B cell (primary cell): ENCODE measurements around the gene SHMT2. TPM values are rescaled to one million over a fixed set of nuclear protein-coding genes. Genes with fewer than 3 reads are reported as not detected.

Source experiments
- ATAC-seq: fragments of 200-7000 bp; cut with Tn5 transposase; one replicate; pipeline ENCODE4 v1.10.0; 2021; ENCODE audit warnings: low read depth, mild to moderate bottlenecking, moderate number of reproducible peaks, moderate library complexity
- CTCF ChIA-PET: fragments of 350-600 bp; sonication (Branson Sonifier 250); formaldehyde crosslinking; loops from one replicate; lab custom pipeline; 2021; ENCODE audit warnings: antibody characterized with exemption, inconsistent platforms; lab: Charles Lee
- POLR2A ChIA-PET: fragments of 350-600 bp; sonication (Branson Sonifier 250); formaldehyde crosslinking; loops from one replicate; lab custom pipeline; 2021; ENCODE audit warnings: antibody characterized with exemption; lab: Charles Lee
- DNase-seq: peaks from one replicate; pipeline ENCODE4 v3.0.0; 2013
- H2AFZ ChIP-seq: 2 replicates; pipeline ENCODE4 v1.6.1; 2012; ENCODE audit warnings: mild to moderate bottlenecking, low read depth, low read length; ENCODE audit not compliant: insufficient read depth, poor library complexity, severe bottlenecking
- H3K27ac ChIP-seq, 2 donors: 1 replicate in 1 of 2; 2 replicates in 1 of 2; pipeline ENCODE4 v1.5.1; 2012 to 2013; ENCODE audit warnings: low read length in 2 of 2, mild to moderate bottlenecking in 2 of 2, moderate library complexity in 1 of 2
- H3K27me3 ChIP-seq, 4 experiments: fragments of 200-600 bp in 1 of 4; sonication (generic) in 1 of 4; replicated peaks in 1 of 4; 1 replicate in 2 of 4; 2 replicates in 2 of 4; pipeline versions ENCODE4 v1.6.1 to v1.7.0; 2013 to 2016; ENCODE audit warnings: low read length in 3 of 4, mild to moderate bottlenecking in 2 of 4, mixed read lengths in 1 of 4, moderate library complexity in 1 of 4; ENCODE audit not compliant: insufficient read depth in 4 of 4, control insufficient read depth in 3 of 4; ENCODE audit errors: control extremely low read depth in 1 of 4
- H3K36me3 ChIP-seq, 2 experiments: replicated peaks in 1 of 2; 1 replicate in 1 of 2; 2 replicates in 1 of 2; pipeline versions ENCODE4 v1.6.1 to v1.7.1; 2013; ENCODE audit warnings: low read length in 1 of 2; ENCODE audit not compliant: insufficient read depth in 2 of 2, control insufficient read depth in 1 of 2; ENCODE audit errors: control extremely low read depth in 1 of 2, extremely low read depth in 1 of 2
- H3K4me1 ChIP-seq, 2 donors: fragments of 200-600 bp in 1 of 2; sonication (generic) in 1 of 2; 1 replicate in 1 of 2; 2 replicates in 1 of 2; pipeline versions ENCODE4 v1.5.1 to v1.6.1; 2013 to 2017; ENCODE audit warnings: low read length in 2 of 2; ENCODE audit not compliant: control insufficient read depth in 2 of 2, insufficient read depth in 2 of 2
- H3K4me2 ChIP-seq: replicated peaks from 2 replicates; pipeline ENCODE3; 2012; ENCODE audit warnings: mild to moderate bottlenecking, low read depth, low read length; ENCODE audit not compliant: poor library complexity, severe bottlenecking
- H3K4me3 ChIP-seq, 5 experiments: fragments of 200-600 bp in 1 of 5; sonication (generic) in 1 of 5; 1 replicate in 3 of 5; 2 replicates in 2 of 5; pipeline versions ENCODE4 v1.5.1 to v1.7.0; 2011 to 2016; ENCODE audit warnings: low read length in 4 of 5, mild to moderate bottlenecking in 4 of 5, low read depth in 2 of 5, control low read depth in 1 of 5, moderate library complexity in 1 of 5; ENCODE audit not compliant: insufficient read depth in 1 of 5; ENCODE audit errors: control extremely low read depth in 1 of 5, extremely low read depth in 1 of 5
- H3K79me2 ChIP-seq: fragments of 200-600 bp; sonication (generic); one replicate; pipeline ENCODE4 v1.6.0; 2016; ENCODE audit warnings: low read length; ENCODE audit not compliant: control insufficient read depth, insufficient read depth
- H3K9ac ChIP-seq: fragments of 200-600 bp; sonication (generic); 2 replicates; pipeline ENCODE4 v1.6.1; 2017; ENCODE audit warnings: mild to moderate bottlenecking, low read length, moderate library complexity
- H3K9me3 ChIP-seq, 3 donors: one replicate each; pipeline versions ENCODE4 v1.6.1 to v1.7.1; 2013; ENCODE audit warnings: low read length in 2 of 3; ENCODE audit not compliant: control insufficient read depth in 2 of 3, insufficient read depth in 1 of 3; ENCODE audit errors: control extremely low read depth in 1 of 3
- H4K20me1 ChIP-seq: 2 replicates; pipeline ENCODE4 v1.6.0; 2012; ENCODE audit warnings: mild to moderate bottlenecking, low read length; ENCODE audit not compliant: insufficient read depth, control insufficient read depth, poor library complexity, severe bottlenecking
- H3K27ac Mint-ChIP-seq: one replicate; pipeline ENCODE4 v1.8.0; 2021; ENCODE audit warnings: mixed read lengths
- H3K27me3 Mint-ChIP-seq: one replicate; pipeline ENCODE4 v1.8.0; 2021; ENCODE audit warnings: mixed read lengths
- H3K4me1 Mint-ChIP-seq: one replicate; pipeline ENCODE4 v1.8.0; 2021; ENCODE audit warnings: mixed read lengths
- H3K4me3 Mint-ChIP-seq: one replicate; pipeline ENCODE4 v1.8.0; 2021; ENCODE audit warnings: mixed read lengths
- H3K9me3 Mint-ChIP-seq: one replicate; pipeline ENCODE4 v1.8.0; 2022; ENCODE audit warnings: mixed read lengths; ENCODE audit not compliant: insufficient read depth
- CTCF ChIP-seq: fragments of 200-600 bp; IDR thresholded peaks from one replicate; pipeline ENCODE4 v1.8.0; 2022; ENCODE audit warnings: antibody characterized with exemption, mild to moderate bottlenecking
- EZH2 ChIP-seq: IDR thresholded peaks from 2 replicates; pipeline ENCODE4 v1.6.1; 2012; ENCODE audit warnings: borderline replicate concordance, low read depth, mild to moderate bottlenecking, moderate library complexity, low read length; ENCODE audit not compliant: insufficient read depth, poor library complexity, severe bottlenecking
- WGBS: methylation state at CpG from one replicate; pipeline ENCODE4 v1.1.5; 2013; ENCODE audit warnings: missing lambda C conversion rate; ENCODE audit not compliant: insufficient coverage; 5-methylcytosine and 5-hydroxymethylcytosine counted together
- intact Hi-C: fragments of 100-400 bp; cut with micrococcal nuclease; formaldehyde crosslinking; loops from one replicate; pipeline ENCODE4 v1.10.0; 2022
- polyA plus RNA-seq: library from polyadenylated mRNA; depleted of rRNA; stranded (reverse); fragments of >200 nt; gene quantifications from 2 replicates; pipeline ENCODE4 v1.2.3, GENCODE V29; 2012
- total RNA-seq, 2 donors: library from RNA; stranded (reverse); fragments of 120-200 nt in 1 of 2; gene quantifications; 1 replicate in 1 of 2; 2 replicates in 1 of 2; pipeline versions ENCODE4 v1.2.3 to v1.2.4, GENCODE V29; 2013 to 2022

The SHMT2 gene
- total and polyA plus RNA-seq, 2 donors (not counting 1 experiment from before 2014, with no cell fraction given) = 166 to 236 TPM

- Histone ChIP-seq H2AFZ (no peak overlapping the region), H3K9ac (no peak overlapping the region), H3K9me3 (peaks cover 0 to 11% (median 0%) of the 10 kb centered on the region in 3 donors), H3K27ac (no peak overlapping the region), H3K4me3 (no peak overlapping the region), H3K27me3 (peaks cover 0 to 58% (median 23%) of the 10 kb centered on the region in 4 experiments), H4K20me1 (peaks cover 8% of the 10 kb centered on the region), H3K4me1 (peaks cover 49 to 53% of the 10 kb centered on the region in 2 donors), H3K36me3 (no peaks in the 10 kb centered on the region), H3K79me2 (no peaks in the 10 kb centered on the region), H3K4me2 (peak overlapping the region; percentile 94)
- Mint-ChIP-seq H3K4me1 (peaks cover 50% of the 10 kb centered on the region), H3K9me3 (no peaks in the 10 kb centered on the region), H3K27me3 (peaks cover 31% of the 10 kb centered on the region), H3K4me3 (peak overlapping the region; percentile 82), H3K27ac (peak overlapping the region; percentile 86)
- TF ChIP-seq CTCF (no peak), EZH2 (no peak)
- WGBS = 67% methylated on average over 3 of the region's 4 CpGs
- ChIA-PET POLR2A (interaction anchor here (0.7 to 5.6 kb wide), 5 partner anchors 9 to 86 kb away, joined by 3 to 110 read pairs (median 3); partner anchors contain the start of gene LRP1), CTCF (interaction anchor here (0.6 to 8.8 kb wide), 24 partner anchors 23 to 461 kb away, joined by 3 to 838 read pairs (median 5); partner anchors contain the start of genes INHBE, LRP1, NEMP1 and SHMT2)
- ATAC-seq (no peak), DNase-seq (no peak)
- intact Hi-C loops = loop anchor here (1.0 kb wide), 2 partner anchors 25 to 29 kb away; no protein-coding TSS in a partner anchor
These were observed 15.6 kb upstream of the SHMT2 start for GRCh38 chr12:57213763-57214397.

GRCh38 chr12:57214398-57214781 is 15.1 kb upstream of the SHMT2 start:
- ChIA-PET CTCF (interaction anchor here (0.6 to 8.8 kb wide), 20 partner anchors 22 to 587 kb away, joined by 3 to 838 read pairs (median 6); partner anchors contain the start of genes INHBE, LRP1, NEMP1 and SHMT2), POLR2A (interaction anchor here (0.8 to 5.6 kb wide), 4 partner anchors 8 to 86 kb away, joined by 3 to 110 read pairs (median 3); partner anchors contain the start of gene LRP1)
- Mint-ChIP-seq H3K27me3 (peaks cover 36% of the 10 kb centered on the region), H3K4me3 (peak overlapping the region; percentile 82), H3K27ac (peak overlapping the region; percentile 86), H3K9me3 (no peaks in the 10 kb centered on the region), H3K4me1 (peaks cover 52% of the 10 kb centered on the region)
- Histone ChIP-seq H3K4me3 (no peak overlapping the region), H3K27ac (no peak overlapping the region), H3K79me2 (no peaks in the 10 kb centered on the region), H3K4me1 (peaks cover 51 to 53% of the 10 kb centered on the region in 2 donors), H3K36me3 (no peaks in the 10 kb centered on the region), H3K9me3 (peaks cover 0 to 14% (median 0%) of the 10 kb centered on the region in 3 donors), H4K20me1 (peaks cover 8% of the 10 kb centered on the region), H3K9ac (no peak overlapping the region), H3K4me2 (peak overlapping the region; percentile 94), H3K27me3 (peaks cover 0 to 63% (median 25%) of the 10 kb centered on the region in 4 experiments), H2AFZ (no peak overlapping the region)
- intact Hi-C loops = loop anchor here (1.0 kb wide), 1 partner anchor 25 kb away; no protein-coding TSS in a partner anchor
- DNase-seq (peak; percentile 82), ATAC-seq (peak; percentile 26)
- WGBS = 2% methylated on average over 14 of the region's 14 CpGs
- peak; percentile 75 for TF ChIP-seq CTCF
- TF ChIP-seq EZH2 = no peak
